ENCODE results near the gene PEX5. TPM values are rescaled to one million over a fixed set of nuclear protein-coding genes. Genes with fewer than 3 reads are reported as not detected.

The PEX5 gene
- total RNA-seq: 31.2 TPM

GRCh38 chr12:7189398-7190267 lies at the start of gene PEX5:
Gene PEX5, plus strand, starts transcription at chr12:7189686. Its CDS starts 692 bp downstream, at chr12:7190378.
- peaks cover 33% of the 10 kb centered on the region for H3K4me1 ChIP-seq
- TF ChIP-seq CTCF (IDR thresholded peaks at IDR 0.05) (peak in 1 of 3 experiments; percentile 15), POLR2AphosphoS5 (IDR thresholded peaks at IDR 0.05; ENCODE audit: insufficient read depth in 1 of 2, low read depth in 1 of 2) (peak in 1 of 2 donors; percentile 79), POLR2A (IDR thresholded peaks at IDR 0.05) (peak in 1 of 2 donors; percentile 19)
- intact Hi-C loops (cut with DNase I): no loop called here
- H3K36me3 ChIP-seq: peaks cover 0 to 5% of the 10 kb centered on the region in 2 donors
- H3K9me3 ChIP-seq: no peaks in the 10 kb centered on the region
- peak within 1 kb of the TSS; percentile 91 for H3K27ac ChIP-seq
- H3K4me3 ChIP-seq: peak within 1 kb of the TSS; percentile 86 to 89
- peak in 1 of 2 donors; percentile 93 for DNase-seq (ENCODE audit: extremely low spot score in 2 of 2)
- H3K27me3 ChIP-seq: no peaks in the 10 kb centered on the region

DNA sequence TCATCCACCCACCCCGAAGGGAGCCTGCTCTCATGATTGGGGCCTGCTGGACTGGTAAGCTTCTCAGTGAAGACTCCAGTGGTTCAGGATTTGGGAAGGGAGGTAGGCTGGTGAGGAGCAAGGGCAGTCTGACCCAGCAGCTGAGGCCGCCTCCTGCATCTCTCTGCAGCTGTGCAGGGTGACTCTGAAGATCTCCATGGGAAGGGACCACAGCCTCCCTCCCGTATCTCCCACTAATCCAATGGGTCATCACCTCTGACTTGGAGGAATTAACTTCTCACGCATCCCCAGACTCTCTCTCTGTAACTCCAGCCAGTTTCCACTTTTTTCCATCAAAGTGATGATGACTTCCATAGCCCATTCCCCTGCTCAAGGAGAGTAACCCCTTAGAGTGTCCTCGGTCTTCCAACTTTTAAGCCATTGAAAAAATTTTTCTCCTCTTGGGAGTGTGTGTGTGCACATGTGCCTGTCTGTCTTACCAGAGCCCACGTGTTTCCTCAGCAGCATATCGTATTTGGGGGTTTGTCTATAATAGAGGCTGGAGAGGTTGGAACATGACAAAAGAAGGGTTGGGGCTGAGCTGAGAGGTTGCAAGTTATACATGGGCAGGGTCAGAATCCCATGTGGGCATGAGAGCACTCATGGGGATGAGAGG lies 48.0 kb upstream of the PEX5 start:
- TF ChIP-seq POLR2A (IDR thresholded peaks at IDR 0.05) (no peak), POLR2AphosphoS5 (IDR thresholded peaks at IDR 0.05; ENCODE audit: insufficient read depth in 1 of 2, low read depth in 1 of 2) (no peak), CTCF (IDR thresholded peaks at IDR 0.05) (no peak)
- no peaks in the 10 kb centered on the region for H3K9me3 ChIP-seq
- H3K36me3 ChIP-seq: peaks cover 0 to 8% of the 10 kb centered on the region in 2 donors
- H3K4me1 ChIP-seq: no peaks in the 10 kb centered on the region
- intact Hi-C loops (cut with DNase I): no loop called here
- DNase-seq (ENCODE audit: extremely low spot score in 2 of 2): no peak
- no peak overlapping the region for H3K4me3 ChIP-seq
- no peak overlapping the region for H3K27ac ChIP-seq
- no peaks in the 10 kb centered on the region for H3K27me3 ChIP-seq

GRCh38 chr12:7142056-7142644 lies 47.3 kb upstream of the PEX5 start:
- peaks cover 0 to 8% of the 10 kb centered on the region in 2 donors for H3K36me3 ChIP-seq
- no peaks in the 10 kb centered on the region for H3K9me3 ChIP-seq
- TF ChIP-seq POLR2A (IDR thresholded peaks at IDR 0.05) (no peak), CTCF (IDR thresholded peaks at IDR 0.05) (peak; percentile 27 to 58 (median 39))
- H3K27me3 ChIP-seq: no peaks in the 10 kb centered on the region
- no peak overlapping the region for H3K27ac ChIP-seq
- DNase-seq (ENCODE audit: extremely low spot score in 2 of 2): no peak
- no peak overlapping the region for H3K4me3 ChIP-seq
- H3K4me1 ChIP-seq: no peaks in the 10 kb centered on the region
- intact Hi-C loops (cut with DNase I): no loop called here

- Histone ChIP-seq H3K27ac (no peak overlapping the region), H3K4me1 (no peaks in the 10 kb centered on the region), H3K27me3 (no peaks in the 10 kb centered on the region), H3K4me3 (no peak overlapping the region), H3K36me3 (peaks cover 0 to 8% of the 10 kb centered on the region in 2 donors), H3K9me3 (no peaks in the 10 kb centered on the region)
- intact Hi-C loops (cut with DNase I): no loop called here
- no peak for DNase-seq (ENCODE audit: extremely low spot score in 2 of 2)
- no peak for TF ChIP-seq POLR2AphosphoS5 (IDR thresholded peaks at IDR 0.05; ENCODE audit: insufficient read depth in 1 of 2, low read depth in 1 of 2)
- TF ChIP-seq CTCF (IDR thresholded peaks at IDR 0.05): no peak
- no peak for TF ChIP-seq POLR2A (IDR thresholded peaks at IDR 0.05)
Observed at GRCh38 chr12:7142809-7143465, 46.5 kb upstream of the PEX5 start.

Measured in vagina (tissue), 2 donors.